NCI-H2081 treated with DMSO at 0.1 percent for 48 hours (cell line): Measurements from ENCODE around the gene HPSE.
"Not testable (repeated sequence)": the region's sequence is repeated elsewhere in the genome, so short reads cannot be mapped to it uniquely, and the experiment has no call there.

Experiments used
- DNase-seq: peaks from one replicate; lab custom pipeline; 2025; lab: John Stamatoyannopoulos, UW

HPSE gene

GRCh38 chr4:83283181-83283580 lies 51.5 kb downstream of the HPSE start:
- no peak for DNase-seq

GRCh38 chr4:83282049-83282535 lies 52.6 kb downstream of the HPSE start:
- DNase-seq, result peak; percentile 10

- no peak for DNase-seq
Measured at GRCh38 chr4:83281307-83281706, 53.3 kb downstream of the HPSE start.

DNA sequence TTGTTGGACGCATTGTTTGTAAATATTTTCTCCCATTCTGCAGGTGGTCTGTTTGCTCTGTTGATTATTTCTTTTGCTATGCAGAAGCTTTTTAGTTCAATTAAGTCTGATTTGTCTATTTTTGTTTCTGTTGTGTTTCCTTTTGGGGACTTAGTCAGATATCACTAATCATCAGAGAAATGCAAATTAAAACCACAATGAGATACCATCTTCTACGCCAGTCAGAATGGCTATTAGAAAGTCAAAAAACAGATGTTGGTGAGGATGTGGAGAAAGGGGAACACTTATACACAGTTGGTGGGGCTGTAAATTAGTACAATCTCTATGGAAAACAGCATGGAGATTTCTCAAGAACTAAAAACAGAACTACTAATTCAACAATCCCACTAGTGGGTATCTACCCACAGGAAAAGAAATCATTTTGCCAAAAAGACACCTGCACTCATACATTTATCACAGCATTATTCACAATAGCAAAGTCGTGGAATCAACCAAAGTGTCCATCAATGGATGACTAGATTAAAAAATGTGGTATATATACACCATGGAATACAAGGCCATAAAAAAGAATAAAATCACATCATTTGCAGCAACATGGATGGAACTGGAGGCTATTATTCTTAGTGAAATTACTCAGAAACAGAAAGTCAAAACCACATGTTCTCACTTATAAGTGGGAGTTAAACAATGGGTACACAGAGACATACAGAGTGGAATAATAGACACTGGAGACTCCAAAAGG lies 58.2 kb downstream of the HPSE start:
- no peak for DNase-seq

- not testable (repeated sequence) for DNase-seq
Measured at GRCh38 chr4:83273926-83274325, 60.7 kb downstream of the HPSE start.

GRCh38 chr4:83272900-83273299 lies 61.7 kb downstream of the HPSE start:
- DNase-seq, result no peak

- no peak for DNase-seq
Measured at GRCh38 chr4:83269256-83269655, 65.4 kb downstream of the HPSE start.

DNA sequence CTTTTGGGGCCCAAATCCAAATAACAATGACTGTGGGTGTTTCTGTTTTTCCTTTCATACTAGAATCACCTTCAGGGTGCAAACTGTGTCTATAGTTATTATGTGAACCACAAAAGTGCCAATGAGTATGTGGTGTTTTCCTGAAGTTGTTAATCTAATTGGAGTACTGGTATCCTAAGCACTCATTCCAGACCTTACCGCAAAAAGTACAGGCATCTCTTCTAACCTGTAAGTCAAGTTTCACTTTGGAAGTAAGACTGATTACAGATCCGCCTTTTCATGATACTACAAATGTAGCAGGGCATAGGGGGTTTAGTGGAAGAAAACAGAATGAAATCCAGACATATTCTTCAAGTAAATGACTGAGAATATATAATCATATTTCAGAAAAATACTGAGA lies 66.2 kb downstream of the HPSE start:
- no peak for DNase-seq

- no peak for DNase-seq
Measured at GRCh38 chr4:83267830-83268475, 66.7 kb downstream of the HPSE start.

GRCh38 chr4:83267121-83267829 lies 67.4 kb downstream of the HPSE start:
- DNase-seq, result no peak

GRCh38 chr4:83266689-83267088 lies 68.0 kb downstream of the HPSE start:
- DNase-seq, result no peak

- no peak for DNase-seq
Measured at GRCh38 chr4:83263106-83263505, 71.5 kb downstream of the HPSE start.

DNA sequence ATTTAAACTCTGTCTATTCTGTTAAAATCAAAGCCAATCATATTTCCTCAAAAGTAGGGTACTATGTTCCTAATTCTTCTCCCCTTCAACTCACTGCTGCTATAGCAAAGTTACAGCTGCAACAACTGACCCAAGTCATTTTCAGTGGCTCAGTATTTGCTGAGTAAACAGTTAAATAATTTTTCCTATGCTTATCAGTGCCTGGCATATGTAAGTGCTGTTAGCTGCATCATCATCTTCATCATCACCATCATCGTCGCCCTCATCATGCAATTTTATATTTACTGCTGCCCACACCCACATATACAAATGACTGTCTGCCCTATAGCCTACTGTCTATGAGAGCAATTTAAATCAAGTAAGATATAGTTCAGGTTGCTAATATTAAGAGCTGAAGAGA lies 72.0 kb downstream of the HPSE start:
- DNase-seq, result no peak

DNA sequence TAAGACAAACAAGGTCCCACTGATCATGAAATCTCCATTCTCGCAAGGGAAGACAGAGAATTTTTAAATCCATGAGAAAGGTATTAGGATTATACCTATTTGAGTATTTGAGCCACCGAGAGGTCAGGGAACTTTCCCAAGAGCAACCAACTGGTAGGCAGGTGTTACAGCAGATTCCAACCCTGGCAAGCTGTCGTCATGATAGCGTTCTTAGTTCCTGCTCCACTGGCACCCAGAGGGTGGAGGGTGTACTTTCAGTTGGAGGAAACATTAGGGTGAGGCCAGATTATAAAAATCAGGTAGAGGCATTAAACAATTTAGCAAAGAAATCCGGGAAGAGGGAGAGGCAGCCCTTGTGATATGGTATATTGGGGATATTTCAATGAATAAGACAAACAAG lies 73.3 kb downstream of the HPSE start:
- DNase-seq, result no peak

GRCh38 chr4:83259586-83259985 lies 75.1 kb downstream of the HPSE start:
- DNase-seq, result no peak

DNA sequence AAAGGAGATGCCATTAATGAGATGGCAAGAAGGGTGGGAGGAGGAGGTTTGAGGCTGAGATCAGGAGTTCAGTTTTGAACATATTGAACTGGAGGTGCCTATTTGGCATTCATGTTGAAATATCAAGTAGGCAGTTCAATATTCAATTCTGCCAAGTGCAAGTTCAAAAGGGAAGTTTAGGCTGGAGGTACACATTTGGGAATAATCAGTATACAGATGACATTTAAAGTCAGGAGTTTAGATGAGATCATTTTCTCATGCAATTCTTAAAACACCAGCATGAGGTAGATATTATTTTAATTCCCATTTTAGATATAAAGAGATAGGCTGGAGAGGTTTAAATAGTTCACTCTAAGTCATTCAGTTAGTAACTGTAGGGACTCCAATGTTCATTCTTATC lies 76.2 kb downstream of the HPSE start:
- no peak for DNase-seq

DNA sequence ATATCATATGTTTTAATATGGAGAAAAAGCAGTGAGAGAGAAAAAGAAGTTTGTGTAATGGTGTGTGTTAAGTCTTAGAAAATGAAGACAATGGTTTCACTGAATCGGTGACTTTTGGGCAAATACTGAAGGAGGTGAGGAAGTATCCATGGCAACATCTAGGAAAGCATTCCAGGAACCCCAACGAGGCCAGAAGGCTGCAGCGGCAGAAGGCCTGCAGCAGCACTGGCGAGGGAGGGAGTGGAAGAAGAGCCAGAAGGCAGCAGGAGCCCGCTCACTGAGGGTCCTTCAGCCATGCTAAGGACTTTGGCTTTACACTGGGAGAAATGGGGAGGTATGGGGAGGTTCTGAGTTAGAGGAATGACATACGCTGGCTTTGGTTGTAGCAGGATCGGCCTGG lies 76.8 kb downstream of the HPSE start:
- no peak for DNase-seq

- no peak for DNase-seq
Measured at GRCh38 chr4:83255584-83255983, 79.1 kb downstream of the HPSE start.

DNA sequence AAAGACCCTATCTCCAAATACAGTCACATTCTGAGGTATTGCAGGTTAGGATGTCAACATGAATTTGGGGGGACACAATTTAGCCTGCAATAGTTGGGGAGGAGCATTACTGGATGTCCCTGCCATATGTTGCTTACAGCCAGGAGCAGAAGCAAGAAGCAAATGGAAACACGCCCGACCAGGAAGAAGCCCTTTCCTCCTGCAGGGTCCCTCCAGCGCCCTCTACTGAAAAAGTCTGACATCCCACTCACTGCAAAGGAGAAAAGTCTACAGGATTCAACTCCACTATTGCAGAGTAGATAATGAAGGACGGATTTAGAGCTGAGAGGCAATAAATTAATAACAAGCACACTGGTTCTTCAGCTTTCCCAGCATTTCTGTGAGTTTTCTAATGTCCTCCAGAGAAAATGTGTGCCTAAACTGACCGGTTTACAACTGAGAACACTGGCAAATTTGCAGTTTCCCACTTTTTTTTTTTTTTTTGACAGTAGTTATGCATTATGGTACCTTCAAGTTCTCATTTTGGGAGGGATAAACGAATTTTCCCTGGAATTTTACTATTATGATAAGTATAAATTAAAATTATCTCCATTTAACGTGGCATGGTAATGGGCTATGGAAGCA lies 81.8 kb downstream of the HPSE start:
- DNase-seq, result peak; percentile 6

GRCh38 chr4:83251447-83251830 lies 83.2 kb downstream of the HPSE start:
- DNase-seq, result no peak

GRCh38 chr4:83250687-83251446 lies 83.8 kb downstream of the HPSE start:
- DNase-seq, result no peak

DNA sequence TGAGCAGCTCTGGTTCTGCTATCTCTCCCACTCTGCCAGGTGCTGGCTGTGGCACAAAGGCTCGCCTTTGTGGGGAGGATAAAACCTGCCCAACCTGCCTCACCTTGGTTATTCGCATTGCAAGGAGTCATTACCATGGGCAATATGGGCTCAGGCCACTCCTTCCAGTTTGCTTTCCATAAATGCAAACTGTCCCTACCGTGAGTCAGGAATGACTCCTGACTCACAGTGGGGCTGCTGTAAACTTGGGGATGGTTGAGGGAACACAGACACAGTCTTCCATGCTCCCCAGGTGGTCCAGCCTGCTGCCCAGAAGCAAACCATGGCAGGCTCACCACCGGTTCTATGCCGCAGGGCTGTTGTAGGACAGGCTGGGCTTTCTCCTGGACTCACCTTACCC lies 86.2 kb downstream of the HPSE start:
- DNase-seq, result no peak
